Suprapubic skin (tissue), 4 donors: ENCODE measurements around the gene SDC4. TPM values are rescaled to one million over a fixed set of nuclear protein-coding genes. Genes with fewer than 3 reads are reported as not detected.

Experiments used
- DNase-seq, 2 donors: peaks; one replicate each; pipeline ENCODE4 v3.0.0-alpha.2; 2019; ENCODE audit warnings: low spot score in 2 of 2
- H3K27ac ChIP-seq: fragments of 200-600 bp; sonication (generic); one replicate; pipeline ENCODE4 v1.5.1; 2019
- H3K27me3 ChIP-seq: fragments of 200-600 bp; sonication (generic); one replicate; pipeline ENCODE4 v1.5.1; 2019
- H3K36me3 ChIP-seq: fragments of 200-600 bp; sonication (generic); one replicate; pipeline ENCODE4 v1.5.1; 2019
- H3K4me1 ChIP-seq: fragments of 200-600 bp; sonication (generic); one replicate; pipeline ENCODE4 v1.5.1; 2019
- H3K4me3 ChIP-seq: fragments of 200-600 bp; sonication (generic); one replicate; pipeline ENCODE4 v1.5.1; 2019; ENCODE audit warnings: mild to moderate bottlenecking
- H3K9me3 ChIP-seq: fragments of 200-600 bp; sonication (generic); one replicate; pipeline ENCODE4 v1.5.1; 2019
- CTCF ChIP-seq, 2 donors: fragments of 200-600 bp in 1 of 2; fragments of 450-650 bp in 1 of 2; sonication (generic) in 1 of 2; IDR thresholded peaks; one replicate each; pipeline ENCODE4 v1.5.1; 2016 to 2019; ENCODE audit warnings: antibody characterized with exemption in 2 of 2, mild to moderate bottlenecking in 1 of 2, moderate library complexity in 1 of 2
- EP300 ChIP-seq: sonication (generic); formaldehyde crosslinking; IDR thresholded peaks from one replicate; pipeline ENCODE4 v1.6.1; 2017; ENCODE audit warnings: antibody characterized with exemption
- POLR2A ChIP-seq, 2 donors: fragments of 450-650 bp; IDR thresholded peaks; one replicate each; pipeline ENCODE4 v1.6.1; 2017; ENCODE audit warnings: antibody characterized with exemption in 2 of 2, mild to moderate bottlenecking in 2 of 2, moderate library complexity in 2 of 2
- POLR2AphosphoS5 ChIP-seq, 3 donors: sonication (generic); formaldehyde crosslinking; IDR thresholded peaks; one replicate each; pipeline ENCODE4 v1.6.1; 2017; ENCODE audit warnings: antibody characterized with exemption in 3 of 3
- WGBS: methylation state at CpG from one replicate; pipeline ENCODE4 v1.1.5; 2018; 5-methylcytosine and 5-hydroxymethylcytosine counted together
- total RNA-seq, 4 donors: library from RNA; depleted of rRNA; stranded (reverse); fragments of >200 nt; gene quantifications; one replicate each; pipeline ENCODE4 v1.1.0, GENCODE V29; 2016

SDC4 gene
- total RNA-seq, 4 donors from 2014 or later, result 156 to 255 (median 216) TPM

GRCh38 chr20:45359069-45359405 is 10.8 kb upstream of the SDC4 start:
- no peak for DNase-seq
- Histone ChIP-seq H3K4me3 (no peak overlapping the region), H3K27ac (peak overlapping the region; percentile 22), H3K4me1 (peaks cover 53% of the 10 kb centered on the region), H3K27me3 (no peaks in the 10 kb centered on the region), H3K9me3 (no peaks in the 10 kb centered on the region), H3K36me3 (no peaks in the 10 kb centered on the region)
- TF ChIP-seq EP300, result peak; percentile 60
- TF ChIP-seq CTCF (IDR thresholded peaks at IDR 0.05), result no peak
- no peak for TF ChIP-seq POLR2AphosphoS5 (IDR thresholded peaks at IDR 0.05)
- TF ChIP-seq POLR2A (IDR thresholded peaks at IDR 0.05), result no peak
- WGBS, result 77% methylated on average over 7 of the region's 7 CpGs

GRCh38 chr20:45358282-45359068 is 10.3 kb upstream of the SDC4 start:
- no peak for TF ChIP-seq EP300
- TF ChIP-seq POLR2AphosphoS5 (IDR thresholded peaks at IDR 0.05), result peak in 2 of 3 donors; percentile 59 to 80
- Histone ChIP-seq H3K27me3 (no peaks in the 10 kb centered on the region), H3K4me3 (no peak overlapping the region), H3K4me1 (peaks cover 47% of the 10 kb centered on the region), H3K27ac (peak overlapping the region; percentile 58), H3K9me3 (no peaks in the 10 kb centered on the region), H3K36me3 (no peaks in the 10 kb centered on the region)
- WGBS, result 27% methylated on average over 10 of the region's 10 CpGs
- DNase-seq, result peak; percentile 88

GRCh38 chr20:45355209-45356084 is 7.2 kb upstream of the SDC4 start:
- Histone ChIP-seq H3K9me3 (no peaks in the 10 kb centered on the region), H3K27ac (no peak overlapping the region), H3K4me3 (no peak overlapping the region), H3K36me3 (no peaks in the 10 kb centered on the region), H3K4me1 (peaks cover 36% of the 10 kb centered on the region), H3K27me3 (no peaks in the 10 kb centered on the region)
- no peak for DNase-seq
- 78% methylated on average over 5 of the region's 5 CpGs for WGBS
- no peak for TF ChIP-seq POLR2A (IDR thresholded peaks at IDR 0.05)

- DNase-seq, result no peak
- Histone ChIP-seq H3K4me3 (no peak overlapping the region), H3K27ac (no peak overlapping the region), H3K9me3 (no peaks in the 10 kb centered on the region), H3K27me3 (no peaks in the 10 kb centered on the region), H3K36me3 (no peaks in the 10 kb centered on the region), H3K4me1 (peaks cover 30% of the 10 kb centered on the region)
- TF ChIP-seq POLR2A (IDR thresholded peaks at IDR 0.05), result no peak
- no peak for TF ChIP-seq POLR2AphosphoS5 (IDR thresholded peaks at IDR 0.05)
- TF ChIP-seq EP300, result no peak
- TF ChIP-seq CTCF (IDR thresholded peaks at IDR 0.05), result no peak
- WGBS, result 77% methylated on average over 9 of the region's 9 CpGs
Measured at GRCh38 chr20:45354423-45355208, 6.4 kb upstream of the SDC4 start.

GRCh38 chr20:45353746-45354145 is 5.5 kb upstream of the SDC4 start:
- TF ChIP-seq POLR2A (IDR thresholded peaks at IDR 0.05) (no peak), POLR2AphosphoS5 (IDR thresholded peaks at IDR 0.05) (no peak), CTCF (IDR thresholded peaks at IDR 0.05) (no peak), EP300 (no peak)
- Histone ChIP-seq H3K4me3 (no peak overlapping the region), H3K36me3 (no peaks in the 10 kb centered on the region), H3K9me3 (no peaks in the 10 kb centered on the region), H3K4me1 (peaks cover 22% of the 10 kb centered on the region), H3K27ac (no peak overlapping the region), H3K27me3 (no peaks in the 10 kb centered on the region)
- no peak for DNase-seq
- WGBS, result 86% methylated on average over 1 of the region's 1 CpG
